Measurements from ENCODE around the gene SLC29A3. TPM values are rescaled to one million over a fixed set of nuclear protein-coding genes. Genes with fewer than 3 reads are reported as not detected.

Gene SLC29A3
- total RNA-seq, 2 donors from 2014 or later, result 14.1 to 16.8 TPM

- WGBS, 2 experiments (ENCODE audit: insufficient coverage in 1 of 2, insufficient read length in 1 of 2), result 93 to 100% methylated on average over 7 of the region's 7 CpGs
- no peak overlapping the region for H3K4me3 ChIP-seq (ENCODE audit: low read length)
- no peak overlapping the region for H3K9ac ChIP-seq (ENCODE audit: extremely low read depth, low read length, poor library complexity, severe bottlenecking)
- H3K36me3 ChIP-seq (ENCODE audit: control insufficient read depth, insufficient read depth, low read length), result peaks cover 4% of the 10 kb centered on the region
- no peaks in the 10 kb centered on the region for H3K9me3 Mint-ChIP-seq
- no peaks in the 10 kb centered on the region for H3K4me1 ChIP-seq (ENCODE audit: control insufficient read depth, insufficient read depth, low read length)
- H3K27ac ChIP-seq (ENCODE audit: low read depth, low read length), result no peak overlapping the region
- H3K9me3 ChIP-seq (ENCODE audit: control insufficient read depth, low read length), result no peaks in the 10 kb centered on the region
- no peak for TF ChIP-seq CTCF (conservative IDR thresholded peaks at IDR 0.05)
- H3K27me3 ChIP-seq (ENCODE audit: control insufficient read depth, insufficient read depth, low read length, poor library complexity, severe bottlenecking), result no peaks in the 10 kb centered on the region
- peaks cover 54% of the 10 kb centered on the region for H3K36me3 Mint-ChIP-seq (ENCODE audit: low read depth)
- H3K27ac Mint-ChIP-seq, result no peak overlapping the region
- no peaks in the 10 kb centered on the region for H3K4me1 Mint-ChIP-seq
- no peak for DNase-seq
- no peak overlapping the region for H3K4me3 Mint-ChIP-seq
- no peaks in the 10 kb centered on the region for H3K27me3 Mint-ChIP-seq (ENCODE audit: insufficient read depth)
Observed at GRCh38 chr10:71354776-71355175, 35.7 kb downstream of the SLC29A3 start.

- H3K4me3 ChIP-seq (ENCODE audit: low read length), result no peak overlapping the region
- TF ChIP-seq CTCF (conservative IDR thresholded peaks at IDR 0.05), result no peak
- H3K36me3 ChIP-seq (ENCODE audit: control insufficient read depth, insufficient read depth, low read length), result peaks cover 4% of the 10 kb centered on the region
- no peak for DNase-seq
- H3K9me3 ChIP-seq (ENCODE audit: control insufficient read depth, low read length), result no peaks in the 10 kb centered on the region
- H3K27me3 ChIP-seq (ENCODE audit: control insufficient read depth, insufficient read depth, low read length, poor library complexity, severe bottlenecking), result no peaks in the 10 kb centered on the region
- H3K9ac ChIP-seq (ENCODE audit: extremely low read depth, low read length, poor library complexity, severe bottlenecking), result no peak overlapping the region
- peaks cover 54% of the 10 kb centered on the region for H3K36me3 Mint-ChIP-seq (ENCODE audit: low read depth)
- no peaks in the 10 kb centered on the region for H3K4me1 Mint-ChIP-seq
- H3K27ac Mint-ChIP-seq, result no peak overlapping the region
- 95 to 96% methylated on average over 12 of the region's 12 CpGs for WGBS, 2 experiments (ENCODE audit: insufficient coverage in 1 of 2, insufficient read length in 1 of 2)
- H3K4me1 ChIP-seq (ENCODE audit: control insufficient read depth, insufficient read depth, low read length), result no peaks in the 10 kb centered on the region
- H3K27ac ChIP-seq (ENCODE audit: low read depth, low read length), result no peak overlapping the region
- H3K27me3 Mint-ChIP-seq (ENCODE audit: insufficient read depth), result no peaks in the 10 kb centered on the region
- H3K4me3 Mint-ChIP-seq, result no peak overlapping the region
- no peaks in the 10 kb centered on the region for H3K9me3 Mint-ChIP-seq
Observed at GRCh38 chr10:71355886-71356285, 36.8 kb downstream of the SLC29A3 start.

- H3K4me1 Mint-ChIP-seq, result no peaks in the 10 kb centered on the region
- TF ChIP-seq CTCF (conservative IDR thresholded peaks at IDR 0.05), result no peak
- no peak overlapping the region for H3K9ac ChIP-seq (ENCODE audit: extremely low read depth, low read length, poor library complexity, severe bottlenecking)
- no peak overlapping the region for H3K27ac ChIP-seq (ENCODE audit: low read depth, low read length)
- H3K27me3 Mint-ChIP-seq (ENCODE audit: insufficient read depth), result no peaks in the 10 kb centered on the region
- no peak overlapping the region for H3K4me3 Mint-ChIP-seq
- no peaks in the 10 kb centered on the region for H3K27me3 ChIP-seq (ENCODE audit: control insufficient read depth, insufficient read depth, low read length, poor library complexity, severe bottlenecking)
- DNase-seq, result no peak
- 78 to 94% methylated on average over 3 to 7 of the region's 7 CpGs for WGBS, 2 experiments (ENCODE audit: insufficient coverage in 1 of 2, insufficient read length in 1 of 2)
- H3K4me1 ChIP-seq (ENCODE audit: control insufficient read depth, insufficient read depth, low read length), result no peaks in the 10 kb centered on the region
- peaks cover 50% of the 10 kb centered on the region for H3K36me3 Mint-ChIP-seq (ENCODE audit: low read depth)
- no peaks in the 10 kb centered on the region for H3K9me3 Mint-ChIP-seq
- H3K9me3 ChIP-seq (ENCODE audit: control insufficient read depth, low read length), result no peaks in the 10 kb centered on the region
- H3K27ac Mint-ChIP-seq, result no peak overlapping the region
- H3K36me3 ChIP-seq (ENCODE audit: control insufficient read depth, insufficient read depth, low read length), result peaks cover 4% of the 10 kb centered on the region
- no peak overlapping the region for H3K4me3 ChIP-seq (ENCODE audit: low read length)
Observed at GRCh38 chr10:71357792-71358265, 38.8 kb downstream of the SLC29A3 start.

All from endodermal cell (in vitro differentiated cells).